ENCODE measurements around the gene TBL1X. TPM values are rescaled to one million over a fixed set of nuclear protein-coding genes. Genes with fewer than 3 reads are reported as not detected.

Gene TBL1X
- total and polyA plus RNA-seq, 2 of the 4 experiments (the other 2 are of a cell fraction): 16.2 to 20.8 TPM

- Histone ChIP-seq H4K5ac (ENCODE audit: low read depth, low read length) (no peak overlapping the region), H3K4me3 (ENCODE audit: insufficient read depth, low read depth, low read length) (no peak overlapping the region), H3K23ac (ENCODE audit: low read depth, low read length) (no peak overlapping the region), H3K79me1 (ENCODE audit: low read depth in 1 of 2, low read length in 2 of 2) (peaks cover 0 to 46% of the 10 kb centered on the region in 2 experiments; a peak in 2 of 4 replicates), H3K9me1 (ENCODE audit: insufficient read depth, low read length) (peaks cover 8% of the 10 kb centered on the region), H3K4ac (ENCODE audit: low read depth, low read length) (no peak overlapping the region), H2BK5ac (ENCODE audit: low read depth, low read length, poor library complexity, severe bottlenecking) (no peak overlapping the region), H2AK9ac (replicated peaks; ENCODE audit: low read depth, low read length, poor library complexity) (no peak overlapping the region), H2BK15ac (ENCODE audit: low read depth, low read length) (no peak overlapping the region), H3K14ac (replicated peaks; ENCODE audit: low read depth, low read length) (no peak overlapping the region), H3K36me3 (ENCODE audit: control insufficient read depth, insufficient read depth, low read length) (peaks cover 19% of the 10 kb centered on the region), H2BK120ac (ENCODE audit: low read depth, low read length) (no peak overlapping the region), H3K27me3 (ENCODE audit: control insufficient read depth, insufficient read depth, low read length) (no peaks in the 10 kb centered on the region), H2BK20ac (ENCODE audit: low read depth, low read length) (no peak overlapping the region), H3K56ac (ENCODE audit: extremely low read depth, insufficient read depth, low read length) (no peak overlapping the region), H3K18ac (ENCODE audit: low read depth, low read length) (no peak overlapping the region), H3K27ac (ENCODE audit: insufficient read depth, low read length) (no peak overlapping the region), H3K9ac (ENCODE audit: low read depth, low read length) (no peak overlapping the region), H4K91ac (ENCODE audit: insufficient read depth, low read depth, low read length) (no peak overlapping the region), H2AFZ (replicated peaks; ENCODE audit: low read length, poor library complexity) (no peak overlapping the region), H4K8ac (ENCODE audit: low read depth in 2 of 2, low read length in 2 of 2) (no peak overlapping the region), H3K4me1 (ENCODE audit: control insufficient read depth, insufficient read depth, low read length) (peaks cover 8% of the 10 kb centered on the region; the same call in 1 of the 2 replicates), H3K9me3 (ENCODE audit: control insufficient read depth, insufficient read depth, low read length) (peaks cover 1% of the 10 kb centered on the region; the same call in 1 of the 2 replicates), H3K4me2 (ENCODE audit: low read depth, low read length) (no peak overlapping the region), H4K20me1 (ENCODE audit: insufficient read depth, low read length) (peaks cover 17% of the 10 kb centered on the region), H2AK5ac (ENCODE audit: low read depth, low read length) (no peak overlapping the region)
- ChIA-PET CTCF (interaction anchor here (1.2 kb wide), 1 partner anchor 11 kb away, joined by 3 read pairs; no protein-coding TSS in a partner anchor), POLR2A (ENCODE audit: unreplicated experiment) (no interaction called here)
- in situ Hi-C loops (cut with MboI; ENCODE audit: low sequenced_read_pairs) (no loop called here), intact Hi-C loops (cut with micrococcal nuclease) (no loop called here), dilution Hi-C loops (cut with HindIII; ENCODE audit: low sequenced_read_pairs, unreplicated experiment) (no loop called here)
- no TSS peak for BruUV-seq (replicated peaks)
- DNase-seq (no peak), ATAC-seq (ENCODE audit: low read depth) (no peak)
- TF ChIP-seq MAZ (IDR thresholded peaks at IDR 0.05; ENCODE audit: borderline replicate concordance, low read depth, low read length) (no peak), CEBPB (IDR thresholded peaks at IDR 0.05; ENCODE audit: low read depth, low read length) (no peak), POLR2A (IDR thresholded peaks at IDR 0.05; ENCODE audit: low read depth, low read length) (no peak), FOS (IDR thresholded peaks at IDR 0.05; ENCODE audit: low read depth, low read length) (no peak), MXI1 (IDR thresholded peaks at IDR 0.05; ENCODE audit: borderline replicate concordance, low read depth, low read length) (no peak), ELK1 (IDR thresholded peaks at IDR 0.05; ENCODE audit: borderline replicate concordance, low read depth, low read length) (no peak), RCOR1 (IDR thresholded peaks at IDR 0.05; ENCODE audit: insufficient replicate concordance, low read length) (no peak)
- WGBS, 2 experiments (ENCODE audit: extremely low coverage in 2 of 2, insufficient read length in 1 of 2): 80% methylated on average over 1 of the region's 4 CpGs; no CpG with 5 or more reads in 1 of the 2 experiments
These were observed 193.6 kb downstream of the TBL1X start for GRCh38 chrX:9658409-9658808.

All from IMR-90 (cell line).